Thoracic aorta (tissue), 2 donors: ENCODE data around the gene SNTG2. TPM values are rescaled to one million over a fixed set of nuclear protein-coding genes. Genes with fewer than 3 reads are reported as not detected.

Experiments
- ATAC-seq: fragments of 150-250 bp; one replicate; pipeline ENCODE4 v1.8.0; 2017; ENCODE audit warnings: low read depth; ENCODE audit not compliant: insufficient number of reproducible peaks, low FRiP score
- DNase-seq: peaks from one replicate; pipeline ENCODE4 v3.0.0-alpha.2; 2020; ENCODE audit warnings: low spot score
- H3K27ac ChIP-seq, 2 donors: fragments of 200-600 bp; sonication (generic); 1 replicate in 1 of 2; 2 replicates in 1 of 2; pipeline ENCODE4 v1.5.1; 2016; ENCODE audit warnings: mild to moderate bottlenecking in 2 of 2, moderate library complexity in 2 of 2
- H3K27me3 ChIP-seq: fragments of 200-600 bp; sonication (generic); replicated peaks from 2 replicates; pipeline ENCODE4 v1.6.0; 2016; ENCODE audit warnings: mild to moderate bottlenecking; ENCODE audit not compliant: insufficient read depth
- H3K36me3 ChIP-seq: fragments of 200-600 bp; sonication (generic); one replicate; pipeline ENCODE4 v1.5.1; 2016
- H3K4me1 ChIP-seq, 2 donors: fragments of 200-600 bp; sonication (generic); 1 replicate in 1 of 2; 2 replicates in 1 of 2; pipeline versions ENCODE4 v1.5.1 to v1.6.0; 2016; ENCODE audit warnings: low read depth in 2 of 2, mild to moderate bottlenecking in 1 of 2; ENCODE audit not compliant: control insufficient read depth in 1 of 2
- H3K4me3 ChIP-seq: fragments of 200-600 bp; sonication (generic); 2 replicates; pipeline ENCODE4 v1.5.1; 2016; ENCODE audit warnings: mild to moderate bottlenecking
- H3K9me3 ChIP-seq: fragments of 200-600 bp; sonication (generic); 2 replicates; pipeline ENCODE4 v1.5.1; 2016
- total RNA-seq, 2 donors: library from RNA; depleted of rRNA; stranded (reverse); fragments of >200 nt; gene quantifications; one replicate each; pipeline versions ENCODE4 v1.1.0 to v1.2.3, GENCODE V29; 2016
- TF ChIP-seq, protein P1 (sequence below): fragments of 200-600 bp; sonication (generic); IDR thresholded peaks from one replicate; pipeline ENCODE4 v1.5.1; 2019; ENCODE audit warnings: antibody characterized with exemption

SNTG2 gene
- total RNA-seq, 2 donors from 2014 or later: 8.9 to 18.6 TPM

DNA sequence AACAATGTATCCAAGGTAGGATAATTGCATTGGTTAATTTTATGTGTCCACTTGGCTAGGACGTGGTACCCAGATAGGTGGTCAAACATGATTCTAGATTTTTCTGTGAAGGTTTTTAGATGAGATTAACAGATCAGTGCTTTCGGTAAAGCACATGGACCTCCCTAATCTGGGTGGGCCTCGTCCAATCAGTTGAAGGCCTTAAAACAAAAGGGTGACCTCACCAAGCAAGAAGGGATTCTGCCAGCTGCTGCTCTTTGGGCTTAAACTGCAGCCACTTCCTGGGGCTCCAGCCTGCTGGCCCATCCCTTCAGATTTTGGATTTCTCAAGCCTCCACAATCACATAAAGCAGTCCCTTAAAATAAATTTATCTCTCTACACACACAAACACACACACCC, 236.5 kb downstream of the SNTG2 start:
- Histone ChIP-seq H3K36me3 (no peaks in the 10 kb centered on the region), H3K9me3 (no peaks in the 10 kb centered on the region), H3K27me3 (no peaks in the 10 kb centered on the region), H3K4me3 (no peak overlapping the region), H3K4me1 (no peaks in the 10 kb centered on the region), H3K27ac (no peak overlapping the region)
- ATAC-seq: no peak
- TF ChIP-seq, protein P1, sequence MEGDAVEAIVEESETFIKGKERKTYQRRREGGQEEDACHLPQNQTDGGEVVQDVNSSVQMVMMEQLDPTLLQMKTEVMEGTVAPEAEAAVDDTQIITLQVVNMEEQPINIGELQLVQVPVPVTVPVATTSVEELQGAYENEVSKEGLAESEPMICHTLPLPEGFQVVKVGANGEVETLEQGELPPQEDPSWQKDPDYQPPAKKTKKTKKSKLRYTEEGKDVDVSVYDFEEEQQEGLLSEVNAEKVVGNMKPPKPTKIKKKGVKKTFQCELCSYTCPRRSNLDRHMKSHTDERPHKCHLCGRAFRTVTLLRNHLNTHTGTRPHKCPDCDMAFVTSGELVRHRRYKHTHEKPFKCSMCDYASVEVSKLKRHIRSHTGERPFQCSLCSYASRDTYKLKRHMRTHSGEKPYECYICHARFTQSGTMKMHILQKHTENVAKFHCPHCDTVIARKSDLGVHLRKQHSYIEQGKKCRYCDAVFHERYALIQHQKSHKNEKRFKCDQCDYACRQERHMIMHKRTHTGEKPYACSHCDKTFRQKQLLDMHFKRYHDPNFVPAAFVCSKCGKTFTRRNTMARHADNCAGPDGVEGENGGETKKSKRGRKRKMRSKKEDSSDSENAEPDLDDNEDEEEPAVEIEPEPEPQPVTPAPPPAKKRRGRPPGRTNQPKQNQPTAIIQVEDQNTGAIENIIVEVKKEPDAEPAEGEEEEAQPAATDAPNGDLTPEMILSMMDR: no peak
- no peak for DNase-seq

GRCh38 chr2:1192121-1192520, 241.5 kb downstream of the SNTG2 start:
- Histone ChIP-seq H3K4me3 (no peak overlapping the region), H3K4me1 (no peaks in the 10 kb centered on the region), H3K9me3 (peaks cover 4% of the 10 kb centered on the region), H3K36me3 (no peaks in the 10 kb centered on the region), H3K27me3 (no peaks in the 10 kb centered on the region), H3K27ac (no peak overlapping the region)
- TF ChIP-seq, protein P1: no peak
- no peak for DNase-seq
- ATAC-seq: no peak

DNA sequence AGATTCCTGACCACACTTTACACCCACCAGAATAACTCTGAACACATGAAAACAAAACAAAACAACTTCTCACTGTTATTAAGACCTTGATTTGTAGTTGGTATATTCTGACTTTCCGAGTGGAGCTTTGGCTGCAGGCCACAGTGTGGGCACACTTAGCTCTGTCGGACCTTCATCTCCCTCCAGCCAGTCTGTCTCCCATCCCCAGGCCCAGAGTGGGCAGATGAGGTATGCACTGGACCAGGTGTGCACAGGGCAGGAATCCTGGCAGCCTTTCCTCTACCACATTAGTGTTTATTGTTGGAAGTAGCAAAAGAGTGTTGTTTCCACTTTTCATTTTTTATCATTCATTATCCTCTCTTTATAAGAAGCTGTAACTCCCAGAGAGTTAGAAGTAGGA, 243.2 kb downstream of the SNTG2 start:
- ATAC-seq (no peak), DNase-seq (no peak)
- Histone ChIP-seq H3K4me1 (no peaks in the 10 kb centered on the region), H3K27ac (no peak overlapping the region), H3K27me3 (no peaks in the 10 kb centered on the region), H3K36me3 (no peaks in the 10 kb centered on the region), H3K9me3 (peaks cover 4% of the 10 kb centered on the region), H3K4me3 (no peak overlapping the region)
- TF ChIP-seq, protein P1: no peak

DNA sequence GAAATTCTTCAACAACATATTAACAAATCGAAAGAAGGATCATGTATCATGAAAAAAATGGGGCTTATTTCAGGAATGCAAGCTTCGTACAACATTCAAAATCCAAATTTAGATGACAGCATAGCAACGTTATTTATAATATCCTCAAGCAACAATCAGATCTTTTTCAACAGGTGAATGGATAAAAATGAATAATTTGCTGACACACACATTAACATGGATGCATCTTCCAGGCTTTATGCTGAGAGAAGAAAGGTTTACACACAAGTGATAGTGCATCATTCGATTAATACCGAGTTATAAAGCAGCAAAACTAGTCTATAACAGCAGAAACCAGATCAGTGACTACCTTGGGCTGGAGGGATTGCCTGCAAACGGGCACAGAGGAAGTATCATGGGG, 253.1 kb downstream of the SNTG2 start:
- no peaks in the 10 kb centered on the region for H3K36me3 ChIP-seq
- TF ChIP-seq, protein P1: no peak

DNA sequence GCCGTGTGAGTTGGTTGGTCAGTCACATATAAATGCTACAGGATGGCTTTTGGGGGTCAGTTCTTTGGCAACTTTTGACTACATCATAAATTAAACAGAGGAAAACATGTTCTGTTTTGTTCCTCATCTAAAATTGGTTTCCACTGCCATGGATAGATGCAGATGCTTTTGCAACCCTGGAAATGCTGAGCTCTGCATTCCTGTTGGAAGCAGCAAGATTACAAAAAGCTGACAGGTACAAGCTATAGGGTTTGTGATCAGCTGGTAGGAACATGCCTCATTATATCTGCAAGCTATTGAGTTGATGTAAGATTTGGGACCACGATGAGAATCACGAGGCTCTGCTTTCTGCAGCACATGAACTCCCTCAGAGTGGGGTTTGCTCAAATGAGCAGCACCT, 255.2 kb downstream of the SNTG2 start:
- no peak overlapping the region for H3K27ac ChIP-seq
- DNase-seq: no peak
- TF ChIP-seq, protein P1: no peak
- H3K4me3 ChIP-seq: no peak overlapping the region
- no peaks in the 10 kb centered on the region for H3K27me3 ChIP-seq
- no peaks in the 10 kb centered on the region for H3K4me1 ChIP-seq
- no peak for ATAC-seq
- H3K36me3 ChIP-seq: no peaks in the 10 kb centered on the region
- H3K9me3 ChIP-seq: no peaks in the 10 kb centered on the region

More for the DNA sequence above, 253.1 kb downstream of the SNTG2 start:
- H3K27ac ChIP-seq: no peak overlapping the region
- ATAC-seq: no peak
- H3K27me3 ChIP-seq: no peaks in the 10 kb centered on the region
- H3K9me3 ChIP-seq: peaks cover 4% of the 10 kb centered on the region
- DNase-seq: no peak
- no peak overlapping the region for H3K4me3 ChIP-seq
- no peaks in the 10 kb centered on the region for H3K4me1 ChIP-seq
